GM18520 (cell line): Measurements from ENCODE around the gene XIST.
"Not testable (repeated sequence)": the region's sequence is repeated elsewhere in the genome, so short reads cannot be mapped to it uniquely, and the experiment has no call there.

ENCODE experiments used
- ATAC-seq: cut with Tn5 transposase; IDR thresholded peaks from one replicate; pipeline ENCODE4 v1.9.1; 2021; ENCODE audit not compliant: unreplicated experiment

Gene XIST

DNA sequence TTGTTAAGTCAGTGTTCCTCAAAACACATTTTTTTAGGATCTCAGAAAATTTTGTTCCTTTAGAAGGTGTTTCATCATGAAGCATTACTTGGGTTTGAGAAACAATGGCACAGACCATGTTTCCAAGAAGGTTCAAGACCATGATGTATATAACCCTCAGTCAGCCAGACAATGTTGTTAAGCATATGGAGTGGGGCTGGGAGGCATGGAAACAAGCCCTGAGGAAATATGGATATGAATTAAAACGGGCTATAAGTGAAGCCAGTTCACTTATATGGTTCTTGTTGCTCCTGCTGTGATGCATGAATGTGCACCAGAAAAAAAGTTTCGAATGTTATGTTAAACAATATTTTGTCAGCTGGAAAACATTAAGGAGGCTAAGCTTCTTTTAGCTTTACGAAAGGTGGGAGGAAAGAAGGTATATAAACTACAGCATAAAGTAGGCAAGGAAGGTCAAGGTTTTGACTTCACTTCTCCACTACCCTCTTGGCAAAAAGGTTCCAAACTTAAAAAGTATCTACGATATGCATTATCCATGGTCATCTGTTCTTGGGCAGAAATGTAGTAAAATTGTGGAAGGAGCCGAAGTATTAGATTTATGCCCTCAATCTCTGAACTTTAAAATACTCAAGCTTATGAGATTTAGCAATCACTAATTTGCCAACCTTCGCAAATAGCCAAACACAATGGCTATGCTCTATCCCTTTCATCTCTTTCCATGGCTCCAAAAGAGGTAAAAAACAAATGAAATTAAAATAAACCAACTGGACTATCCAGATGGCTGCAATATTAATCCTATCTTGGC lies 12.2 kb downstream of the XIST start:
- ATAC-seq, result no peak

DNA sequence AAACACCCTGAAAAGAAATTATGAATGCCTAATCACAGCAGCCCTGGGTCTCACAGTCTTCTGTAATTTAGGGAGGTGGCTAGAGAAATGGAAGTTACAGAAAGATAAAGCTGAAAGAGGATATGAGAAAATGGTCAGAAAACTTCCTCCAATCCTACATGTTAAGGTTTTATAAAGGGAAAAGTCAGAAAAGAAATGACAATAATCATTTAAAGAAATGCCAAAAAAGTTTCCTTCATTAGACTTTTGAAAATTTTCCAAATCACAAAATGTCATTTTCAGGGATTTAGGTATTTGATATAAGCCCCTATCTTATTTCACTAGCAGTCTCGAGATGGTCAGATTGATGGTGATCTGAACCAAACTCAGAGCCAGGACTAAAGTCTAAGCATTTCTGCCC lies 13.4 kb downstream of the XIST start:
- ATAC-seq, result no peak

- ATAC-seq, result no peak
Observed at GRCh38 chrX:73838123-73838522, 14.4 kb downstream of the XIST start.

DNA sequence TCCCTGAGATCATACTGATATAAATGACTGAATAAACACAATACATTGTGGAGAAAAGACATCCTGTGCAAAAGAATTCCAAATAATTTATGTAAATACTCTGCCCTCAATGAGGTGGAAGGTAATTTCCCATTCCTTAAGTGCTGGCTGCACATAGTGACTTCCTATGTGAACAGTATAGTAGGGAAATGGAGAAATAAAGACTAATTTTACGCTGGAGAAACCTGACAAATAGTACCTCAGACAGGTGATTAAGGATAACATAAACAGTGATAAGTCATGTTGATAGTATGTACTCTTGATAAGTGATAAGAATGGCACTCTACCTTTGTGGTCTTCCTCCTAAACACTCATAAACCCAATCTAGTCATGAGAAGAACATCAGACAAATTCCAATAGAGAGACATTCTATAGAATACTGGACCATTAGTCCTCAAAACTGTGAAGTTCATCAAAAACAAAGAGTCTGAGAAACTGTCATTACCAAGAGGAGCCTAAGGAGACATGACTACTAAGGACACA lies 15.5 kb downstream of the XIST start:
- ATAC-seq, result no peak

- ATAC-seq, result no peak
Observed at GRCh38 chrX:73834219-73834618, 18.3 kb downstream of the XIST start.

GRCh38 chrX:73832319-73832718 lies 20.2 kb downstream of the XIST start:
- ATAC-seq, result no peak

GRCh38 chrX:73831500-73831899 lies 21.0 kb downstream of the XIST start:
- no peak for ATAC-seq

DNA sequence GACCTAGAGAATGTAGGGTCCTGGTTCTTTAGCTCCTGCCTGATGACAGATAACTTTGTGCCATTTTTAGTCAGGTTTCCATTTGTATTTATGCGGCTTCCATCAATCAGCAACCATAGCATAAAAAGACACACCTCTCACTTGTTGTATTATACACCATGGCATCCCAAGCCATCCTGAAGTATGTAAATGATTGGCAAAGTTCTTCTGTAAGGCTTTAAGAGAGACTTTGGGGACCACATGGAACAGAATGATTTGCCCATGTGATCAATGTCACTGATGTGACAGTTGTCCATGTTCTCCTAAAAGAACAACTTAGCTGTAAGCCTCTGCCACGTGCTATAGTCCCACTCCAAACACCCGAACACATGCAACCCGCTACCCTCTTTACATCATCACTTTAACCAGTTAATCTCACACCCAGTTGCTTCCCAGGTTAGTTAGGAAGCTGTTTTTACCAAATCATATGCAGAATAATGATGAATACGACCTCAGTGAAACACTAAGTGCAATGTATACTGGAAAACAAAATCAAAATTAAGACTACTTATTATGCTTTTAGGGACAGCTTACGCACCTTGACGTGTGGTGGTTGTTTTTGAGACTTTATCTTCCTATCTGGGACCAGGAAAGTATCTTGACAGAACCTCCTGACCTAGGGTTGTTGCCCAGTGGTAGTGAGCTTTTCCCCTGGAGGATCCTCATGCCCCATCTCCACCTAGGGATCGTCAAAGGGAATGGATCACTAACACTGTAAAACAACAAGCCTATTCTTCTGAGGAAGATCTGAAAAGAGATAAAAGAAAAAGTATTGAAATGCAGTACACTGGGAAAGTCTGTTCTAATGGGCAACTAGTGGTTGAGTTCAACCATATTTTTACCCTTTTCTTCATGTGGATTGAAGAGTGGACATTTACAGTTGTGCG lies 21.8 kb downstream of the XIST start:
- ATAC-seq, result no peak

GRCh38 chrX:73829890-73830466 lies 22.5 kb downstream of the XIST start:
- ATAC-seq, result no peak

DNA sequence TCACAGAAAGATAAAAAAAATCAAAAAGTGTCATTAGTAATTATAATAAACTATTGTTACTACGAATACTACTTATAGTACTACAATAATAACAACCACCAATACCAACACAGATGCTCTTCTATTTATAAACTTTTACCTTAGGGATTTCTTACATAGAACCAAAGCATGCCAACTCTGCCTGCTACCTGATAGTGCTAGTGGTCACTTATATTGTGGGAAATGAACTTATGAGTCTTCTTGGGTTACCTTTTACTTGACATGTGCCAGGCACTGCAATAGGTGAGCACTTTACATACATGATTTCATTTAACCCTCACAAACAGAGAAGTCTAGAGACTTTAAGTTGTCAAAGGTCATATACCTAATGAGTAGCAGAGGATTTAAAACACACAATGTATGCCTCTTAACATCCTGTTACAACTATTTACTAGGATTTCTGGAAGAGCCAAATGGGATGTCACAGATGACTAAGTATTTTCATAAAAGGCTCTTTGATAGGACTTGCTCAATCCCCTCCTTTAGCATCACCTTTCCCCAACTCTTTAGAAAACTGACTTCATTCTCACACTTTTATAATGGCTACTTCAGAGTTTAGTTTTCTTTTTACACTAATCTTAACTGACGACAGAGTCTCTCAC lies 24.3 kb downstream of the XIST start:
- ATAC-seq, result no peak

GRCh38 chrX:73827406-73827805 lies 25.1 kb downstream of the XIST start:
- no peak for ATAC-seq

GRCh38 chrX:73826996-73827395 lies 25.5 kb downstream of the XIST start:
- no peak for ATAC-seq

DNA sequence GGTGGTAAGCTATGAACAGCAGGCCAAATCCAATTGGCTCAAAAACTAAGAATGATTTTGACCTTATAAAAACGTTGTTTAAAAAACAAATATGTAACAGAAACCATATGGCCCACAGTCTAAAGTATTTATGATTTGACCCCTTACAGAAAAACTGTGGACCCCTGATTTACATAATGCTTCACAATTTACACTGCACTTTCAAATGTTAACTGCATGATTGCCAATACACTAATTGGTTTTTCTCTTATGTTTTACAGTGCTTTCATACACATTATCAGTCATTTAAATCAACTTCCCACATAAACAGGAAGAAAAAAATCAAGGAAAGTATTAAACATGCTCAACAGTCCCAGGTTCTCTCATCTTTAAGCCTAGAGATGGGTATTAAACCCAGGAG lies 26.9 kb downstream of the XIST start:
- no peak for ATAC-seq

GRCh38 chrX:73823473-73824004 lies 29.0 kb downstream of the XIST start:
- no peak for ATAC-seq

GRCh38 chrX:73822775-73823174 lies 29.7 kb downstream of the XIST start:
- ATAC-seq, result no peak

GRCh38 chrX:73821921-73822559 lies 30.5 kb downstream of the XIST start:
- ATAC-seq, result no peak

DNA sequence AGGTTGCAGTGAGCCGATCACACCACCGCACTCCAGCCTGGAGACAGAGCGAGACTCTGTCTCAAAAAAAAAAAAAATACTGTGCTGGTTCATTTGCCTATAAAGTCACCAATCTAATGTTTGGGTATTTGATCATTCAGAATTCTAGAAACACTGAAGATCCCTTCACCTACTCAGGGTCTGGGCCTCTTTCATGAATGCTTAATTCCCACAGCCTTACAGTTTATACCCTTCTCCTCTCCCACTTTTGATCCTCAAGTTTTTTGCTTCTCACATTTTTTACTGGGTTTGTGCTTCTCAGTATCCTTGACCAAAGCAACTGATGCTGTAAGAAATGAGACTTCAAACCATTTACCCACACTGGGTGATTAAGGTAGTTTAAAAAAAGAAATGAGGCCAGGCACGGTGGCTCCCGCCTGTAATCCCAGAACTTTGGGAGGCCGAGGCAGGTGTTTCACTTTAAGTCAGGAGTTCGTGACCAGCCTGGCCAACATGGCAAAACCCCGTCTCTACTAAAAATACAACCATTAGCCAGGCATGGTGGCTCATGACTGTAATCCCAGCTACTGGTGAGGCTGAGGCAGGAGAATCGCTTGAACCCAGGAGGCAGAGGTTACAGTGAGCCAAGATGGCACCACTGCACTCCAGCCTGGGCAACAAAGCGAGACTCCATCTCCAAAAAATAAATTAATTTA lies 32.5 kb downstream of the XIST start:
- not testable (repeated sequence) for ATAC-seq

DNA sequence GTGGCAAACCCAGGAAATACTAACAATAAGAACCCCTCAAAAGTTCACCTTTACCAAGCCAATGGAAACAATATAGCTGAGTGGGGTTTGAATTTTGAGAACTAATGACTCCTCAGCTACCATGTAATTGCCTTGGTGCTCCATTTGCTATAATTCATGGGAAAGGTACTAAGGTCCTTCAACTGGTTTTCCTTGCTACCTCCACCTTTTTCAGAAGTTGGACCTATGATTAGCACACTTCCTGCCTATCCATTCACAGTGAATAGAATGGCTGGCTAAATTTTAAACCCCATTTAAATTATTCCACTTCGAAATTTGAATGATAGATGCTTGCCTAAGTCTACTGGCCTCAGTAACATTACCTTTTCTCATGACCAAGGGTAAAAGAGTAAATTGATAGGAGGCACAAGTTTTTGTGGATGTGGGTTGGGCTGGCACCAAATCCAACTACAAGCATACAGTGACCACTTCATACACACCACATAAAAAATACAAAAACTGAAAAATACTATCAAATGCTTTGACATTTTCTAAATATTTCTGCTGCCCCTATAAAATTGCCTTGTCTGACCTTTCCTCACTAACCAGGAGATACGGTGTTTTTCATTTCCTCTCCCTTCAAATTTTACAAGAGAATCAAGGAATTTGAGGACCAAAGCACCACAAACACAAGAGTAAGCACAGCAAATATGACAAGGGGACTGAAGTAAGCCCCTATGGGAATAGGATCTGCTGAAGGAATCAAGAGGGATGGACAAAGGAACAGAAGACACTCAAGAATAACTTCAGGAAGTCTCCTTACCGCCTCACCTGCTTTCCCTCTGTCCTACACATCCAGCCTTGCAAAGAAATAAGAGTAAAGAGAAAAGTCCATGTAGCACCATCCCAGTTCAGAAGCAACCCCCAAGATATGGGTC lies 34.1 kb downstream of the XIST start:
- ATAC-seq, result no peak
